ENCODE measurements around the gene KREMEN2. TPM values are rescaled to one million over a fixed set of nuclear protein-coding genes. Genes with fewer than 3 reads are reported as not detected.

The KREMEN2 gene
- total RNA-seq, 2 experiments from 2014 or later: not detected

DNA sequence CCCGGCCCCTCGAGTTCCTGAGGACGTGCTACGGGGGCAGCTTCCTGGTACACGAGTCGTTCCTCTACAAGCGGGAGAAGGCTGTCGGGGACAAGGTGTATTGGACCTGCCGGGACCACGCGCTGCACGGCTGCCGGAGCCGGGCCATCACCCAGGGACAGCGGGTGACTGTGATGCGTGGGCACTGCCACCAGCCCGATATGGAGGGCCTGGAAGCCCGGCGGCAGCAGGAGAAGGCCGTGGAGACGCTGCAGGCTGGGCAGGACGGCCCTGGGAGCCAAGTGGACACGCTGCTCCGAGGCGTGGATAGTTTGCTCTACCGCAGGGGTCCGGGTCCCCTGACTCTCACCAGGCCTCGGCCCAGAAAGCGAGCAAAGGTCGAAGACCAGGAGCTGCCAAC, 30.9 kb upstream of the KREMEN2 start:
- ChIA-PET POLR2A (no interaction called here), CTCF (no interaction called here)
- no peak for TF ChIP-seq CTCF (IDR thresholded peaks at IDR 0.05)
- no peak for ATAC-seq (ENCODE audit: poor library complexity)
- intact Hi-C loops (cut with DNase I, micrococcal nuclease): no loop called here
- H3K4me3 Mint-ChIP-seq: no peak overlapping the region
- no peaks in the 10 kb centered on the region for H3K4me1 Mint-ChIP-seq (ENCODE audit: low read depth)
- Histone ChIP-seq H3K27ac (ENCODE audit: low read depth in 1 of 2, low read length in 2 of 2) (no peak overlapping the region), H3K27me3 (ENCODE audit: control insufficient read depth in 1 of 2, insufficient read depth in 2 of 2, low read length in 2 of 2) (no peaks in the 10 kb centered on the region), H3K4me1 (ENCODE audit: insufficient read depth, low read length) (no peaks in the 10 kb centered on the region), H3K9me3 (ENCODE audit: control insufficient read depth in 1 of 2, insufficient read depth in 1 of 2, low read length in 2 of 2) (no peaks in the 10 kb centered on the region), H3K4me3 (ENCODE audit: low read length) (no peak overlapping the region), H3K36me3 (ENCODE audit: insufficient read depth, low read length) (peaks cover 66% of the 10 kb centered on the region)
- peaks cover 26% of the 10 kb centered on the region for H3K36me3 Mint-ChIP-seq (ENCODE audit: low read depth)
- peak in 1 of 14 experiments; percentile 22 for DNase-seq
- no peaks in the 10 kb centered on the region for H3K27me3 Mint-ChIP-seq
- no peaks in the 10 kb centered on the region for H3K9me3 Mint-ChIP-seq
- H3K27ac Mint-ChIP-seq: no peak overlapping the region

GRCh38 chr16:2933701-2934100, 30.4 kb upstream of the KREMEN2 start:
- ATAC-seq (ENCODE audit: poor library complexity) (no peak), DNase-seq (peak in 1 of 14 experiments; percentile 16)
- no peak for TF ChIP-seq CTCF (IDR thresholded peaks at IDR 0.05)
- Histone ChIP-seq H3K27ac (ENCODE audit: low read depth in 1 of 2, low read length in 2 of 2) (no peak overlapping the region), H3K9me3 (ENCODE audit: control insufficient read depth in 1 of 2, insufficient read depth in 1 of 2, low read length in 2 of 2) (no peaks in the 10 kb centered on the region), H3K4me1 (ENCODE audit: insufficient read depth, low read length) (no peaks in the 10 kb centered on the region), H3K4me3 (ENCODE audit: low read length) (no peak overlapping the region), H3K27me3 (ENCODE audit: control insufficient read depth in 1 of 2, insufficient read depth in 2 of 2, low read length in 2 of 2) (no peaks in the 10 kb centered on the region), H3K36me3 (ENCODE audit: insufficient read depth, low read length) (peaks cover 68% of the 10 kb centered on the region)
- intact Hi-C loops (cut with DNase I, micrococcal nuclease): no loop called here
- ChIA-PET CTCF (no interaction called here), POLR2A (no interaction called here)
- H3K36me3 Mint-ChIP-seq (ENCODE audit: low read depth): peaks cover 28% of the 10 kb centered on the region
- H3K4me3 Mint-ChIP-seq: no peak overlapping the region
- no peak overlapping the region for H3K27ac Mint-ChIP-seq
- no peaks in the 10 kb centered on the region for H3K9me3 Mint-ChIP-seq
- H3K4me1 Mint-ChIP-seq (ENCODE audit: low read depth): no peaks in the 10 kb centered on the region
- no peaks in the 10 kb centered on the region for H3K27me3 Mint-ChIP-seq

- ATAC-seq (ENCODE audit: poor library complexity): no peak
- peaks cover 35% of the 10 kb centered on the region for H3K36me3 Mint-ChIP-seq (ENCODE audit: low read depth)
These were observed 29.6 kb upstream of the KREMEN2 start for GRCh38 chr16:2934450-2934849.

More at GRCh38 chr16:2934450-2934849, 29.6 kb upstream of the KREMEN2 start:
- no peak overlapping the region for H3K27ac Mint-ChIP-seq
- POLR2A ChIA-PET: no interaction called here
- H3K27me3 ChIP-seq (ENCODE audit: control insufficient read depth in 1 of 2, insufficient read depth in 2 of 2, low read length in 2 of 2): no peaks in the 10 kb centered on the region
- no peak for DNase-seq
- no peak overlapping the region for H3K4me3 ChIP-seq (ENCODE audit: low read length)
- intact Hi-C loops (cut with DNase I, micrococcal nuclease): no loop called here
- CTCF ChIA-PET: no interaction called here
- no peaks in the 10 kb centered on the region for H3K27me3 Mint-ChIP-seq
- no peaks in the 10 kb centered on the region for H3K4me1 Mint-ChIP-seq (ENCODE audit: low read depth)
- H3K9me3 ChIP-seq (ENCODE audit: control insufficient read depth in 1 of 2, insufficient read depth in 1 of 2, low read length in 2 of 2): no peaks in the 10 kb centered on the region
- TF ChIP-seq CTCF (IDR thresholded peaks at IDR 0.05): no peak
- H3K4me1 ChIP-seq (ENCODE audit: insufficient read depth, low read length): no peaks in the 10 kb centered on the region
- H3K9me3 Mint-ChIP-seq: no peaks in the 10 kb centered on the region
- no peak overlapping the region for H3K4me3 Mint-ChIP-seq
- H3K27ac ChIP-seq (ENCODE audit: low read depth in 1 of 2, low read length in 2 of 2): no peak overlapping the region
- peaks cover 69% of the 10 kb centered on the region for H3K36me3 ChIP-seq (ENCODE audit: insufficient read depth, low read length)
